ENCODE results near the gene NSFL1C.

DNA sequence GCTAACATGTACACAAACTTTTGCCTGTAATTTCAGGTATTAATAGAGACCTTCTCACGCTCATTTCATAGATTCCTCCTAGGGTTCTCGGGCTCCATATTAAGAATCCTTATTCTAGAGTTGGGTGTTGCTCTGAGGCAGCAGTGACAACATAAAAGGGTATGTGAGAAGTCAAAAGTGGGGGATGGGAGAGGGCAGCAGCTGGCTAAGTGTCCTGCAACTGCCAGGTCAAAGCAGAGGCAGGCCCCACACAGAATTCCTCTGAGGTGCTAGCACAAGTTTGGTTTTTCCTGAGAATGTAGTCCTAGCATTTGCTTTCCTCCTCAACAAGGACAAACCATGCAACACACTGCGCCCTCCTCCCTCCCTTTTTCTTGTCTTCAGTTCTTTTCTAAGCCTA lies 4.6 kb downstream of the NSFL1C start:
- TF ChIP-seq, protein P1, sequence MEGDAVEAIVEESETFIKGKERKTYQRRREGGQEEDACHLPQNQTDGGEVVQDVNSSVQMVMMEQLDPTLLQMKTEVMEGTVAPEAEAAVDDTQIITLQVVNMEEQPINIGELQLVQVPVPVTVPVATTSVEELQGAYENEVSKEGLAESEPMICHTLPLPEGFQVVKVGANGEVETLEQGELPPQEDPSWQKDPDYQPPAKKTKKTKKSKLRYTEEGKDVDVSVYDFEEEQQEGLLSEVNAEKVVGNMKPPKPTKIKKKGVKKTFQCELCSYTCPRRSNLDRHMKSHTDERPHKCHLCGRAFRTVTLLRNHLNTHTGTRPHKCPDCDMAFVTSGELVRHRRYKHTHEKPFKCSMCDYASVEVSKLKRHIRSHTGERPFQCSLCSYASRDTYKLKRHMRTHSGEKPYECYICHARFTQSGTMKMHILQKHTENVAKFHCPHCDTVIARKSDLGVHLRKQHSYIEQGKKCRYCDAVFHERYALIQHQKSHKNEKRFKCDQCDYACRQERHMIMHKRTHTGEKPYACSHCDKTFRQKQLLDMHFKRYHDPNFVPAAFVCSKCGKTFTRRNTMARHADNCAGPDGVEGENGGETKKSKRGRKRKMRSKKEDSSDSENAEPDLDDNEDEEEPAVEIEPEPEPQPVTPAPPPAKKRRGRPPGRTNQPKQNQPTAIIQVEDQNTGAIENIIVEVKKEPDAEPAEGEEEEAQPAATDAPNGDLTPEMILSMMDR (IDR thresholded peaks at IDR 0.05), result no peak
- no peak for TF ChIP-seq POLR2A (IDR thresholded peaks at IDR 0.05)
